Right lobe of liver (tissue), 4 donors: ENCODE data around the gene PWP1.

ENCODE experiments used
- POLR2A ChIP-seq: fragments of 450-650 bp; IDR thresholded peaks from one replicate; pipeline ENCODE4 v1.6.1; 2017; ENCODE audit warnings: antibody characterized with exemption, mild to moderate bottlenecking
- TF ChIP-seq, protein P1 (sequence below), 4 donors: fragments of 200-600 bp in 3 of 4; fragments of 450-650 bp in 1 of 4; IDR thresholded peaks; one replicate each; pipeline versions ENCODE4 v1.5.1 to v1.8.0; 2016 to 2022; ENCODE audit warnings: antibody characterized with exemption in 4 of 4, mild to moderate bottlenecking in 2 of 4
- donor health status: DM: no; HTN: no; CAD: no.
- donor health status: DM: no; HTN: no; CAD: no.
- donor health status: DM: no; HTN: yes; CAD: no.

DNA sequence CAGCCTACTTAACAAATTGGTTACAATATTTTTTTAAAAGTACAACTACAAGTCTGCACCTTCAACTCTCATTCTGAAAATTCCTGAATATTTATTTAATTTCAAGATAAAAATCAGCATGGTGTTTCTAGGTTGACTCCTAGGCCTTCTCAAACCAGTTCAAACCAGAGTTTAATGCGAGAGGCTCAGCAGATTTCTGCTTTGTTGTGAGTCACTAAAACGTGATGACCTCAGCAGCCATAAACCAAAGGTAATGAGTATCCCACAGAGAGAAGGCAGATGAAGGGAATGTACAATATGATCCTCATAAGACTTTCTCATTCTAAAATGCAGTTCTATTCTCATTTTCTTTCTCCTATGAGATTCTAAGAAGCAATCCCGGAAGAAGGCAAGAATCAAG is 73.8 kb downstream of the PWP1 start:
- TF ChIP-seq, protein P1, sequence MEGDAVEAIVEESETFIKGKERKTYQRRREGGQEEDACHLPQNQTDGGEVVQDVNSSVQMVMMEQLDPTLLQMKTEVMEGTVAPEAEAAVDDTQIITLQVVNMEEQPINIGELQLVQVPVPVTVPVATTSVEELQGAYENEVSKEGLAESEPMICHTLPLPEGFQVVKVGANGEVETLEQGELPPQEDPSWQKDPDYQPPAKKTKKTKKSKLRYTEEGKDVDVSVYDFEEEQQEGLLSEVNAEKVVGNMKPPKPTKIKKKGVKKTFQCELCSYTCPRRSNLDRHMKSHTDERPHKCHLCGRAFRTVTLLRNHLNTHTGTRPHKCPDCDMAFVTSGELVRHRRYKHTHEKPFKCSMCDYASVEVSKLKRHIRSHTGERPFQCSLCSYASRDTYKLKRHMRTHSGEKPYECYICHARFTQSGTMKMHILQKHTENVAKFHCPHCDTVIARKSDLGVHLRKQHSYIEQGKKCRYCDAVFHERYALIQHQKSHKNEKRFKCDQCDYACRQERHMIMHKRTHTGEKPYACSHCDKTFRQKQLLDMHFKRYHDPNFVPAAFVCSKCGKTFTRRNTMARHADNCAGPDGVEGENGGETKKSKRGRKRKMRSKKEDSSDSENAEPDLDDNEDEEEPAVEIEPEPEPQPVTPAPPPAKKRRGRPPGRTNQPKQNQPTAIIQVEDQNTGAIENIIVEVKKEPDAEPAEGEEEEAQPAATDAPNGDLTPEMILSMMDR (IDR thresholded peaks at IDR 0.05): no peak
- no peak for TF ChIP-seq POLR2A
